ENCODE results near the gene SAA1. TPM values are rescaled to one million over a fixed set of nuclear protein-coding genes. Genes with fewer than 3 reads are reported as not detected.

Gene SAA1
- total and polyA plus RNA-seq, 10 of the 15 experiments (the other 5 are each of a cell fraction or from before 2014, with no cell fraction given), result 0.36 to 6.9 TPM; not detected in 8

GRCh38 chr11:18245396-18245795 lies 20.7 kb upstream of the SAA1 start:
- Histone ChIP-seq H3K4me3 (no peak overlapping the region), H3K27ac (ENCODE audit: control insufficient read depth, insufficient read depth) (peak overlapping the region; percentile 85), H3K4me1 (ENCODE audit: control insufficient read depth, insufficient read depth, low read length) (peaks cover 24% of the 10 kb centered on the region), H3K9me3 (replicated peaks; ENCODE audit: control insufficient read depth, insufficient read depth, low read length) (no peaks in the 10 kb centered on the region), H3K9ac (ENCODE audit: control insufficient read depth, insufficient read depth, low read length) (no peak overlapping the region), H3K79me2 (ENCODE audit: control insufficient read depth, insufficient read depth, low read length) (no peaks in the 10 kb centered on the region), H4K20me1 (ENCODE audit: control insufficient read depth, insufficient read depth) (no peaks in the 10 kb centered on the region), H2AFZ (ENCODE audit: control insufficient read depth, low read depth, low read length) (peak overlapping the region; percentile 26; the same call in 1 of the 2 replicates), H3K36me3 (ENCODE audit: control insufficient read depth in 2 of 2, insufficient read depth in 2 of 2, low read length in 1 of 2) (no peaks in the 10 kb centered on the region), H3K4me2 (ENCODE audit: control insufficient read depth, insufficient read depth) (peak overlapping the region; percentile 33; the same call in 1 of the 2 replicates), H3K27me3 (replicated peaks in 1 of 2; ENCODE audit: control insufficient read depth in 2 of 2, insufficient read depth in 2 of 2, low read length in 1 of 2) (no peaks in the 10 kb centered on the region)
- ChIA-PET SMC1A (ENCODE audit: uncharacterized antibody, unreplicated experiment) (interaction anchor here (0.9 to 4.8 kb wide), 10 partner anchors 20 to 164 kb away, joined by 3 to 48 read pairs (median 15); partner anchors contain the start of genes HPS5, LDHA and SAA1), POLR2A (no interaction called here), RAD21 (ENCODE audit: unreplicated experiment) (interaction anchor here (0.6 to 4.3 kb wide), 5 partner anchors 15 to 519 kb away, joined by 3 to 39 read pairs (median 5); partner anchors contain the start of gene LDHA), CTCF (interaction anchor here (1.1 to 3.2 kb wide), 10 partner anchors 20 to 518 kb away, joined by 3 to 44 read pairs (median 10); partner anchors contain the start of genes GTF2H1, HPS5, LDHA and SAA1)
- no TSS peak for BruUV-seq (replicated peaks)
- in situ Hi-C loops (cut with MboI) (no loop called here), intact Hi-C loops (cut with micrococcal nuclease; ENCODE audit: unreplicated experiment) (loop anchor here (10.0 kb wide), 3 partner anchors 279 to 479 kb away; partner anchors contain the start of genes IGSF22 and TSG101)
- peak; percentile 1; the same call in 1 of the 3 replicates for ATAC-seq
- 64% methylated on average over 6 of the region's 6 CpGs for WGBS (ENCODE audit: insufficient coverage, insufficient replicate concordance, low lambda C conversion rate, missing lambda C conversion rate)
- no peak for FAIRE-seq
- no peak for DNase-seq (ENCODE audit: low read depth, low spot score)
- no peak for TF ChIP-seq ATF7 (IDR thresholded peaks at IDR 0.05; ENCODE audit: low read depth)
- TF ChIP-seq, protein P1, sequence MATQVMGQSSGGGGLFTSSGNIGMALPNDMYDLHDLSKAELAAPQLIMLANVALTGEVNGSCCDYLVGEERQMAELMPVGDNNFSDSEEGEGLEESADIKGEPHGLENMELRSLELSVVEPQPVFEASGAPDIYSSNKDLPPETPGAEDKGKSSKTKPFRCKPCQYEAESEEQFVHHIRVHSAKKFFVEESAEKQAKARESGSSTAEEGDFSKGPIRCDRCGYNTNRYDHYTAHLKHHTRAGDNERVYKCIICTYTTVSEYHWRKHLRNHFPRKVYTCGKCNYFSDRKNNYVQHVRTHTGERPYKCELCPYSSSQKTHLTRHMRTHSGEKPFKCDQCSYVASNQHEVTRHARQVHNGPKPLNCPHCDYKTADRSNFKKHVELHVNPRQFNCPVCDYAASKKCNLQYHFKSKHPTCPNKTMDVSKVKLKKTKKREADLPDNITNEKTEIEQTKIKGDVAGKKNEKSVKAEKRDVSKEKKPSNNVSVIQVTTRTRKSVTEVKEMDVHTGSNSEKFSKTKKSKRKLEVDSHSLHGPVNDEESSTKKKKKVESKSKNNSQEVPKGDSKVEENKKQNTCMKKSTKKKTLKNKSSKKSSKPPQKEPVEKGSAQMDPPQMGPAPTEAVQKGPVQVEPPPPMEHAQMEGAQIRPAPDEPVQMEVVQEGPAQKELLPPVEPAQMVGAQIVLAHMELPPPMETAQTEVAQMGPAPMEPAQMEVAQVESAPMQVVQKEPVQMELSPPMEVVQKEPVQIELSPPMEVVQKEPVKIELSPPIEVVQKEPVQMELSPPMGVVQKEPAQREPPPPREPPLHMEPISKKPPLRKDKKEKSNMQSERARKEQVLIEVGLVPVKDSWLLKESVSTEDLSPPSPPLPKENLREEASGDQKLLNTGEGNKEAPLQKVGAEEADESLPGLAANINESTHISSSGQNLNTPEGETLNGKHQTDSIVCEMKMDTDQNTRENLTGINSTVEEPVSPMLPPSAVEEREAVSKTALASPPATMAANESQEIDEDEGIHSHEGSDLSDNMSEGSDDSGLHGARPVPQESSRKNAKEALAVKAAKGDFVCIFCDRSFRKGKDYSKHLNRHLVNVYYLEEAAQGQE (IDR thresholded peaks at IDR 0.05; ENCODE audit: low read depth, low read length), result no peak
- no peak for TF ChIP-seq E2F4 (IDR thresholded peaks at IDR 0.05; ENCODE audit: low read depth, low read length)
- TF ChIP-seq, protein P2, sequence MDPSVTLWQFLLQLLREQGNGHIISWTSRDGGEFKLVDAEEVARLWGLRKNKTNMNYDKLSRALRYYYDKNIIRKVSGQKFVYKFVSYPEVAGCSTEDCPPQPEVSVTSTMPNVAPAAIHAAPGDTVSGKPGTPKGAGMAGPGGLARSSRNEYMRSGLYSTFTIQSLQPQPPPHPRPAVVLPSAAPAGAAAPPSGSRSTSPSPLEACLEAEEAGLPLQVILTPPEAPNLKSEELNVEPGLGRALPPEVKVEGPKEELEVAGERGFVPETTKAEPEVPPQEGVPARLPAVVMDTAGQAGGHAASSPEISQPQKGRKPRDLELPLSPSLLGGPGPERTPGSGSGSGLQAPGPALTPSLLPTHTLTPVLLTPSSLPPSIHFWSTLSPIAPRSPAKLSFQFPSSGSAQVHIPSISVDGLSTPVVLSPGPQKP (IDR thresholded peaks at IDR 0.05; ENCODE audit: low read depth, low read length), result no peak
- no peak for TF ChIP-seq IKZF1 (conservative IDR thresholded peaks at IDR 0.05)
- TF ChIP-seq TCF12 (IDR thresholded peaks at IDR 0.05; ENCODE audit: low read depth, low read length), result no peak
- no peak for TF ChIP-seq SIN3A (IDR thresholded peaks at IDR 0.05; ENCODE audit: low read depth, low read length)
- no peak for TF ChIP-seq SIX5 (IDR thresholded peaks at IDR 0.05; ENCODE audit: low read depth, low read length, severe bottlenecking)
- TF ChIP-seq ZBTB11 (CRISPR knock-in tag; IDR thresholded peaks at IDR 0.05), result no peak
- TF ChIP-seq SMAD1 (IDR thresholded peaks at IDR 0.05; ENCODE audit: low read depth, partially characterized antibody), result no peak
- TF ChIP-seq ZBTB33 (IDR thresholded peaks at IDR 0.05), result no peak
- TF ChIP-seq RAD21 (IDR thresholded peaks at IDR 0.05; ENCODE audit: insufficient read depth, low read depth, low read length), result no peak
- TF ChIP-seq RUNX3 (IDR thresholded peaks at IDR 0.05; ENCODE audit: low read length), result no peak

All from GM12878 (cell line).